ENCODE data around the gene ERCC4.

Gene ERCC4

DNA sequence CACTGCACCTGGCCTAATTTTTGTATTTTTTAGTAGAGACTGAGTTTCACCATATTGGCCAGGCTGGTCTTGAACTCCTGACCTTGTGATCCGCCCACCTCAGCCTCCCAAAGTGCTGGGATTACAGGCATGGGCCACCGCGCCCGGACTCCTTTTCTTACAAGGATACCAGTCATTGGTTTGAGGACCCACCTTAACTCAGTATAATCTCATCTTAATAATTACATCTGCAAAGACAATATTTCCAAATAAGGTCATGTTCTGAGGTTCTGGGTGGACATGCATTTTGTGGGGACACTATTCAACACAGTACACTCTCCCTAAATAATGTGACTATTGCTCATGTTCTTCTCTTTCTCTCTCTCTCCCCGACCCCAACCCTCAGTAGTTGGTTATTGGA lies 63.7 kb downstream of the ERCC4 start:
- TF ChIP-seq CTCF (IDR thresholded peaks at IDR 0.05): no peak

- no peak for TF ChIP-seq CTCF (IDR thresholded peaks at IDR 0.05)
These were observed 64.8 kb downstream of the ERCC4 start for GRCh38 chr16:13984794-13985193.

DNA sequence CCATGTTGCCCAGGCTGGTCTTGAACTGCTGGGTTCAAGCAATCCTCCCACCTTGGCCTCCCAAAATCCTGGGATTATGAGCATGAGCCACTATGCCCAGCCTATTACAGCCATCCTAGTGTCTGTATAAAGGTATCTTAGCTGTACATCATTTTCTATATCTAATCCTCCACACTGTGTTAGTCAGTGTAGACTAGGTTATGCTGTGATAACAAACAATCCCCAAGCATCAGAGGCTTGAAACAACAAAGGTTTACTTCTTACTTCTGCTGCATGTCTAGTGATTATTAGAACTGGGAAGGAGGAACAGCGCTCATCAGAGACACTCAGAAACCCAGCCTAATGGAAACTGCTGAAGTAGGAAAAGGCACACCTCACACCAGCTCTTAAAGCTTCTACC lies 68.1 kb downstream of the ERCC4 start:
- TF ChIP-seq CTCF (IDR thresholded peaks at IDR 0.05): no peak

DNA sequence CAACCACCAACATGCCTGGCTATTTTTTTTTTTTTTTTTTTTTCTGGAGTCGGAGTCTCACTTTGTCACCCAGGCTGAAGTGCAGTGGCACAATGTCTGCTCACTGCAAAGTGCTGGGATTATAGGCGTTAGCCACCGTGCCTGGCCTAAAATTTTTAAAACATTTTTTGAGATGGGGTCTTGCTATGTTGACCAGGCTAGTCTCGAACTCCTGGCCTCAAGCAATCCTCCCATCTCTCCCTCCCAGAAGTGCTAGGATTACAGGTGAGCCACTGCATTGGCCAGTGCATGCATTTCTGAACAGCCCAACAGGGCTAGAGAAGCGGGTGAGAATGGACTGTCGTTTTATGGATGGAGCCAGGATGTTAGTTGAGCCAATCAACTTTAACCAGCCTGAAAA lies 72.4 kb downstream of the ERCC4 start:
- TF ChIP-seq CTCF (IDR thresholded peaks at IDR 0.05): no peak

DNA sequence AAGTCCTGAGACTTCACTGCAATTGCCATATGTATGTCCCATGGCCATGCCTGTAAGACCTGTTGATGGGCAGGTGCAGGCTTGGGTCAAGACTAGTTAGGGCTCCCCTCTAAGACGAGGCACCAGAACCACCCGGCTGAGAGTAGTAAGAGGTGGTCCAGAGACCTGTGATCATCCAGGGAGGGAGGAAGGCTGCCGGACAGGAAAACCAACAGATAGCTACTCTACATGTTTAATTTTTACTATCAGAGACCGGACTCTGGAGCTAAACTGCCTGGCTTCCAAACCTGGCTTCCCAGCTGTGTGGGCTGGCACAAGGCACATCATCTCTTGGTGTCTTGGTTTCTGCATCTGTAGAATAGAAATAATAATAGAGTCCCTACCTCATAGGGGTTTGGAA lies 73.0 kb downstream of the ERCC4 start:
- no peak for TF ChIP-seq CTCF (IDR thresholded peaks at IDR 0.05)

GRCh38 chr16:13994239-13995106 lies 74.5 kb downstream of the ERCC4 start:
- TF ChIP-seq CTCF (IDR thresholded peaks at IDR 0.05): no peak

DNA sequence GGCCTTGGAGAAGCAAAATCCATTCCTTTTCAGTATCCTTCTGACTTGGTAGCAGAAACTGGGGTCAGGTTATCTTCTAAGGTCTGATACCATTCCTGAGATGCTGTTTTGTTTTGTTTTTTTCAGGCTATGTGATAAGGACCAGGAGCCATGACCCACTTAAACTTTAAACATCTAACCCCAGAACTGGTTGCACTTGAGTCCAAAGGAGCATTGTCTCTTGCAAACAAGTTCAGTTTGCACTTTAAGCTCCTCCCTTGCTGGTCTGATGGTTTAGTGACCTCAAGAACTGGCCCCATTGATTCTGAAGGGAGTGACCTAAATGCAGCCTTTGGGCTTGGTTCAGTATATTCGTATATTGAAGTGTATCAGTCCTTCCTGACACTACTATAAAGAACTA lies 75.2 kb downstream of the ERCC4 start:
- no peak for TF ChIP-seq CTCF (IDR thresholded peaks at IDR 0.05)
